Measurements from ENCODE around the gene ART5. TPM values are rescaled to one million over a fixed set of nuclear protein-coding genes. Genes with fewer than 3 reads are reported as not detected.
"Not testable (repeated sequence)": the region's sequence is repeated elsewhere in the genome, so short reads cannot be mapped to it uniquely, and the experiment has no call there.

Gene ART5
- total RNA-seq, 1 donor from 2014 or later, result 1.6 TPM

GRCh38 chr11:3658252-3658651 is 16.5 kb upstream of the ART5 start:
- no peak overlapping the region for H3K4me3 ChIP-seq (ENCODE audit: low read depth, low read length)
- TF ChIP-seq CTCF (conservative IDR thresholded peaks at IDR 0.05; ENCODE audit: low read depth, low read length), result no peak
- no peak for DNase-seq (ENCODE audit: low read depth)

GRCh38 chr11:3657331-3657730 is 15.5 kb upstream of the ART5 start:
- DNase-seq (ENCODE audit: low read depth); H3K4me3 ChIP-seq (ENCODE audit: low read depth, low read length): not testable (repeated sequence)

GRCh38 chr11:3655547-3655946 is 13.8 kb upstream of the ART5 start:
- no peak for TF ChIP-seq CTCF (conservative IDR thresholded peaks at IDR 0.05; ENCODE audit: low read depth, low read length)
- no peak overlapping the region for H3K4me3 ChIP-seq (ENCODE audit: low read depth, low read length)

GRCh38 chr11:3652514-3652913 is 10.7 kb upstream of the ART5 start:
- H3K4me3 ChIP-seq (ENCODE audit: low read depth, low read length); DNase-seq (ENCODE audit: low read depth): not testable (repeated sequence)

More at GRCh38 chr11:3655547-3655946, 13.8 kb upstream of the ART5 start:
- no peak for DNase-seq (ENCODE audit: low read depth)

- not testable (repeated sequence) for DNase-seq (ENCODE audit: low read depth)
These were observed 7.6 kb upstream of the ART5 start for GRCh38 chr11:3649374-3649773.

GRCh38 chr11:3648843-3649242 is 7.1 kb upstream of the ART5 start:
- H3K4me3 ChIP-seq (ENCODE audit: low read depth, low read length); DNase-seq (ENCODE audit: low read depth): not testable (repeated sequence)

More at GRCh38 chr11:3649374-3649773, 7.6 kb upstream of the ART5 start:
- H3K4me3 ChIP-seq (ENCODE audit: low read depth, low read length), result not testable (repeated sequence)

GRCh38 chr11:3645552-3645951 is 3.8 kb upstream of the ART5 start:
- no peak for DNase-seq (ENCODE audit: low read depth)
- TF ChIP-seq CTCF (conservative IDR thresholded peaks at IDR 0.05; ENCODE audit: low read depth, low read length), result no peak
- H3K4me3 ChIP-seq (ENCODE audit: low read depth, low read length), result no peak overlapping the region

- DNase-seq (ENCODE audit: low read depth), result no peak
- no peak within 1 kb of the TSS for H3K4me3 ChIP-seq (ENCODE audit: low read depth, low read length)
- TF ChIP-seq CTCF (conservative IDR thresholded peaks at IDR 0.05; ENCODE audit: low read depth, low read length), result no peak
These were observed 3.0 kb upstream of the ART5 start, which contains the start of gene ART1 for GRCh38 chr11:3644817-3645235. ART1 (plus strand) TSS chr11:3645128; CDS start chr11:3659214, 14,086 bp downstream.

- peak overlapping the region; percentile 62 for H3K4me3 ChIP-seq (ENCODE audit: low read depth, low read length)
- DNase-seq (ENCODE audit: low read depth), result not testable (repeated sequence)
These were observed 1.3 kb upstream of the ART5 start for GRCh38 chr11:3643102-3643546.
